ENCODE measurements around the gene NRP2. TPM values are rescaled to one million over a fixed set of nuclear protein-coding genes. Genes with fewer than 3 reads are reported as not detected.

NRP2 gene
- total RNA-seq, 4 donors from 2014 or later: 1.6 to 4.1 (median 2.2) TPM

DNA sequence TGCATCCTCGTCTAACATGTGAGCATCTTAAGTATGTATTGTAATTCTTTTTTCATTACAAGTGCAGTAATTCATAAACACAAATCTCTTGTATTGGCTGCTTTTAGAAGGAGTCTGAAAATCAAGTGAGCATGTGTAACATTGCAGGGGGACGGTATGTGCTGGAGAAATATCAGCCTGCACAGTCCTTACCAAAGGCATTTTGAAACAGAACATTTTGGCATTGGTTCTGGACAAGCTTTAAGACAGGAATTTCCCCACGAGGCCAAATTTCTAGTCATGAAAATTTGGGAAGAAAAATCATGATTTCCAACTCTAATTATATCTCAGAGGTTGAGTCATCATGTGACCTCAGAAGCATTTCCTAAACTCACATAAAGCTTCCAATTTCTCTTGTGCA, 24.7 kb upstream of the NRP2 start:
- DNase-seq (peak in 1 of 2 donors; percentile 7), ATAC-seq (peak in 1 of 2 donors; percentile 69)
- no peak overlapping the region for H3K4me3 ChIP-seq
- intact Hi-C loops (cut with DNase I; ENCODE audit: low total_unique reads): no loop called here
- no peaks in the 10 kb centered on the region for H3K4me1 ChIP-seq
- in situ Hi-C loops (cut with MboI; ENCODE audit: low sequenced_read_pairs in 4 of 4): no loop called here
- peaks cover 0 to 2% (median 0%) of the 10 kb centered on the region in 3 donors for H3K27me3 ChIP-seq
- H3K27ac ChIP-seq: no peak overlapping the region
- H3K36me3 ChIP-seq: no peaks in the 10 kb centered on the region
- no peaks in the 10 kb centered on the region for H3K9me3 ChIP-seq
- TF ChIP-seq, protein P1, sequence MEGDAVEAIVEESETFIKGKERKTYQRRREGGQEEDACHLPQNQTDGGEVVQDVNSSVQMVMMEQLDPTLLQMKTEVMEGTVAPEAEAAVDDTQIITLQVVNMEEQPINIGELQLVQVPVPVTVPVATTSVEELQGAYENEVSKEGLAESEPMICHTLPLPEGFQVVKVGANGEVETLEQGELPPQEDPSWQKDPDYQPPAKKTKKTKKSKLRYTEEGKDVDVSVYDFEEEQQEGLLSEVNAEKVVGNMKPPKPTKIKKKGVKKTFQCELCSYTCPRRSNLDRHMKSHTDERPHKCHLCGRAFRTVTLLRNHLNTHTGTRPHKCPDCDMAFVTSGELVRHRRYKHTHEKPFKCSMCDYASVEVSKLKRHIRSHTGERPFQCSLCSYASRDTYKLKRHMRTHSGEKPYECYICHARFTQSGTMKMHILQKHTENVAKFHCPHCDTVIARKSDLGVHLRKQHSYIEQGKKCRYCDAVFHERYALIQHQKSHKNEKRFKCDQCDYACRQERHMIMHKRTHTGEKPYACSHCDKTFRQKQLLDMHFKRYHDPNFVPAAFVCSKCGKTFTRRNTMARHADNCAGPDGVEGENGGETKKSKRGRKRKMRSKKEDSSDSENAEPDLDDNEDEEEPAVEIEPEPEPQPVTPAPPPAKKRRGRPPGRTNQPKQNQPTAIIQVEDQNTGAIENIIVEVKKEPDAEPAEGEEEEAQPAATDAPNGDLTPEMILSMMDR (IDR thresholded peaks at IDR 0.05 in 4 of 5, conservative IDR thresholded peaks at IDR 0.05 in 1 of 5): no peak
- TF ChIP-seq POLR2A (IDR thresholded peaks at IDR 0.05): no peak

DNA sequence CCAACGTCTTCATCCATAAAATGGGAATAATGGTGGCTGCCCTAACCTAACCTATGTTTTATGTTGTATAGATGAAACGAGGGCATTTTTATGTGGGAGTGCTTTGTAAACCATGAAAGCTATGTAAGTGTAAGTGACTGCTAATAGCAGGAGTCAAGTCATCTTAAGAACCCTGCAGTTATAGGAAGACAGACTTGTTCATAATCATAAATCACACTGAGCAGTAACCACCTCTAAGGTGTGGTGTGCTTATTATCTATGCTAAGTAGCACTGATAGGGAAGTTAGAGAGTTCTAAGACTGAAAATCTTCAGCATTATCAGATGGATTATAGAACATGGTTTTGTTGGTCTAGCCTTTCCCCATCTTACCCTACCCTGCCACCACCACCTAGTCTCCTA, 24.2 kb upstream of the NRP2 start:
- Histone ChIP-seq H3K27me3 (peaks cover 0 to 2% (median 0%) of the 10 kb centered on the region in 3 donors), H3K9me3 (no peaks in the 10 kb centered on the region), H3K27ac (no peak overlapping the region), H3K36me3 (no peaks in the 10 kb centered on the region), H3K4me1 (no peaks in the 10 kb centered on the region), H3K4me3 (no peak overlapping the region)
- DNase-seq: no peak
- TF ChIP-seq POLR2A (IDR thresholded peaks at IDR 0.05): no peak
- TF ChIP-seq, protein P1 (IDR thresholded peaks at IDR 0.05 in 4 of 5, conservative IDR thresholded peaks at IDR 0.05 in 1 of 5): no peak
- intact Hi-C loops (cut with DNase I; ENCODE audit: low total_unique reads): no loop called here
- in situ Hi-C loops (cut with MboI; ENCODE audit: low sequenced_read_pairs in 4 of 4): no loop called here
- no peak for ATAC-seq

DNA sequence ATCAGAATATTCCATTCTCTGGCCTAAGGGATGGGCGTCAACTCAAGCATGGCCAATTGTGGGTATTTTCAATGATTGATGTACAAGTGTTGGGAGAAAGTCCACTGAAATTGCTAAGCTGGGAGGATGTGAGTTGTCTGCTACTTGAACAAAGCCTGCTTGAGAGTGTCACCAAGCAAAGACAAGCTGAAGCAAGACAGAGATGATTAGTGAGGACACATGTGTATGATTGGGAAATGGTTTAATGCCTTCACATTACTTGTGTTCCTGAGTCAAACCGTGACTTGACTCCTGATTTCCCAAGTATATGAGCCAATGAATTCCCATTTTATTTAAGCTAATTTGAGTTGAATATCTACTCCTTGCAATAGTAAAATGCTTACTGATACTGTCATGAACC, 23.7 kb upstream of the NRP2 start:
- Histone ChIP-seq H3K27me3 (peaks cover 0 to 2% (median 0%) of the 10 kb centered on the region in 3 donors), H3K4me3 (no peak overlapping the region), H3K36me3 (no peaks in the 10 kb centered on the region), H3K9me3 (no peaks in the 10 kb centered on the region), H3K27ac (no peak overlapping the region), H3K4me1 (no peaks in the 10 kb centered on the region)
- no peak for ATAC-seq
- intact Hi-C loops (cut with DNase I; ENCODE audit: low total_unique reads) (no loop called here), in situ Hi-C loops (cut with MboI; ENCODE audit: low sequenced_read_pairs in 4 of 4) (no loop called here)
- TF ChIP-seq, protein P1 (IDR thresholded peaks at IDR 0.05 in 4 of 5, conservative IDR thresholded peaks at IDR 0.05 in 1 of 5): no peak
- no peak for TF ChIP-seq POLR2A (IDR thresholded peaks at IDR 0.05)
- no peak for DNase-seq

DNA sequence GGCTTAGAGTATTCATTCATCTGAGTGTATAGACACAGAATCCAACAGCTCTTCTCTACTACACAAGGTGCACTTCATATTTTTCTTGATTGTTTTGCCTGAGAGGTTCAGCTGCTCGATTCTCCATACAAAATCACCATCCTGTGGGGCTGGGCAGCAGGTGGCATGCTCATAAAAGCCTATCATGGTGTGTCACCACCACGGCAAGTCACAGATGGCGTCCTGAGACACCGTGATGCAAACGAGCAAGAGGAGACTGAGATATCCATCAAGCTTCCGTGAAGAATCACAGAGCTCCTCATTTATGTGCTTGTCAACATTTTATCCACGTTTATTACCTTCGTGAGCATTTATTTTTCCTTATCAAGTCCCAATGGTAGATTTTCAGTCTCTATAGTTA, 22.4 kb upstream of the NRP2 start:
- intact Hi-C loops (cut with DNase I; ENCODE audit: low total_unique reads): no loop called here
- in situ Hi-C loops (cut with MboI; ENCODE audit: low sequenced_read_pairs in 4 of 4): no loop called here
- no peak for DNase-seq

More for the DNA sequence above, 22.4 kb upstream of the NRP2 start:
- ATAC-seq: no peak
- TF ChIP-seq POLR2A (IDR thresholded peaks at IDR 0.05): no peak
- TF ChIP-seq, protein P1 (IDR thresholded peaks at IDR 0.05 in 4 of 5, conservative IDR thresholded peaks at IDR 0.05 in 1 of 5): no peak
- H3K4me3 ChIP-seq: no peak overlapping the region
- no peaks in the 10 kb centered on the region for H3K4me1 ChIP-seq
- H3K27me3 ChIP-seq: peaks cover 0 to 2% (median 0%) of the 10 kb centered on the region in 3 donors
- H3K36me3 ChIP-seq: no peaks in the 10 kb centered on the region
- H3K9me3 ChIP-seq: no peaks in the 10 kb centered on the region
- H3K27ac ChIP-seq: no peak overlapping the region

All from gastrocnemius medialis (tissue), 4 donors.